OCI-LY1 (cell line): Measurements from ENCODE around the gene NBEAL1.

Source experiments
- EZH2 ChIP-seq: fragments of 200-600 bp; sonication (generic), shearing (Covaris generic); IDR thresholded peaks from 2 replicates; pipeline ENCODE4 v1.8.0; 2017; ENCODE audit warnings: borderline replicate concordance, mixed run types, mild to moderate bottlenecking, antibody characterized with exemption, low read length, moderate library complexity, mixed read lengths
- TF ChIP-seq, protein P1 (sequence below): fragments of 200-600 bp; sonication (generic), shearing (Covaris generic); IDR thresholded peaks from 2 replicates; pipeline ENCODE4 v1.5.1; 2017; ENCODE audit warnings: mild to moderate bottlenecking, antibody characterized with exemption, low read length, moderate library complexity, mixed read lengths

DNA sequence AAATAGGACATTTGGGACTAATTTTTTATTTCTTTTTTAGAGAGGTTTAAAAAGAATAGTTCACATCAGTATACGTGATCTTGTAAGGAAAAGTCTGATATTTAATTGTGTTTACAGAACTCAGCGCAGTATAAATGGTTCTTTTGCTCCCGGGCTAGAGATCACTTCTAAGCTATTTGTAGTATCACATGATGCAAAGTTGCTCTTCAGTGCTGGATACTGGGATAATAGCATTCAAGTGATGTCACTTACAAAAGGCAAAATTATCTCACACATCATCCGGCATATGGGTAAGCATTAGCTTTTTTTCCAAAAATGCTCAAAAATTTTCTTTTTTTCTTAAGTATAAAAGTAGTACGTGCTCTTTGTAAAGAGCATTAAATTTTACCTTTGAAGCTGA lies 186.8 kb downstream of the NBEAL1 start:
- TF ChIP-seq, protein P1, sequence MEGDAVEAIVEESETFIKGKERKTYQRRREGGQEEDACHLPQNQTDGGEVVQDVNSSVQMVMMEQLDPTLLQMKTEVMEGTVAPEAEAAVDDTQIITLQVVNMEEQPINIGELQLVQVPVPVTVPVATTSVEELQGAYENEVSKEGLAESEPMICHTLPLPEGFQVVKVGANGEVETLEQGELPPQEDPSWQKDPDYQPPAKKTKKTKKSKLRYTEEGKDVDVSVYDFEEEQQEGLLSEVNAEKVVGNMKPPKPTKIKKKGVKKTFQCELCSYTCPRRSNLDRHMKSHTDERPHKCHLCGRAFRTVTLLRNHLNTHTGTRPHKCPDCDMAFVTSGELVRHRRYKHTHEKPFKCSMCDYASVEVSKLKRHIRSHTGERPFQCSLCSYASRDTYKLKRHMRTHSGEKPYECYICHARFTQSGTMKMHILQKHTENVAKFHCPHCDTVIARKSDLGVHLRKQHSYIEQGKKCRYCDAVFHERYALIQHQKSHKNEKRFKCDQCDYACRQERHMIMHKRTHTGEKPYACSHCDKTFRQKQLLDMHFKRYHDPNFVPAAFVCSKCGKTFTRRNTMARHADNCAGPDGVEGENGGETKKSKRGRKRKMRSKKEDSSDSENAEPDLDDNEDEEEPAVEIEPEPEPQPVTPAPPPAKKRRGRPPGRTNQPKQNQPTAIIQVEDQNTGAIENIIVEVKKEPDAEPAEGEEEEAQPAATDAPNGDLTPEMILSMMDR, result no peak
- no peak for TF ChIP-seq EZH2
